ENCODE data around the gene SMAD7.

DNA sequence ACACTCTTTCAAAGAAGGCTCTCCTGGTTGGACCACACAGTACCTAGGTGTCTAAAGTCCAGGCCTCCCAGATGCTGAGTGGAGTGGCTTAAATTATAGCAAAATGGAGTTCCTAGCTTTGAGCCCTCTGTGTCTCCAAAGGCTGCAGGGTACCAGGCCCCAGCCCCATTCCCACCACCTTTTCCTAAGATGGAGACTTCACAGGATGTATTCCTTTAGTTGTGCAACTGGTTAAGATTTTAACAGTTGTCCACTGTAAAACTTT is 4.9 kb downstream of the SMAD7 start:
- TF ChIP-seq RARB (CRISPR knock-in tag; IDR thresholded peaks at IDR 0.05) (no peak), ARNTL (CRISPR knock-in tag; IDR thresholded peaks at IDR 0.05; ENCODE audit: borderline replicate concordance, low read depth) (no peak), ZNF70 (CRISPR knock-in tag; IDR thresholded peaks at IDR 0.05) (no peak), PPARA (CRISPR knock-in tag; IDR thresholded peaks at IDR 0.05; ENCODE audit: borderline replicate concordance) (no peak), BACH2 (CRISPR knock-in tag; IDR thresholded peaks at IDR 0.05; ENCODE audit: borderline replicate concordance) (no peak), ZFP30 (CRISPR knock-in tag; IDR thresholded peaks at IDR 0.05) (no peak), CSDC2 (CRISPR knock-in tag; IDR thresholded peaks at IDR 0.05) (no peak), SNAI2 (CRISPR knock-in tag; IDR thresholded peaks at IDR 0.05) (no peak), PATZ1 (CRISPR knock-in tag; IDR thresholded peaks at IDR 0.05; ENCODE audit: borderline replicate concordance) (no peak), ZFP3 (CRISPR knock-in tag; IDR thresholded peaks at IDR 0.05) (no peak)
- TF ChIP-seq, protein P1, sequence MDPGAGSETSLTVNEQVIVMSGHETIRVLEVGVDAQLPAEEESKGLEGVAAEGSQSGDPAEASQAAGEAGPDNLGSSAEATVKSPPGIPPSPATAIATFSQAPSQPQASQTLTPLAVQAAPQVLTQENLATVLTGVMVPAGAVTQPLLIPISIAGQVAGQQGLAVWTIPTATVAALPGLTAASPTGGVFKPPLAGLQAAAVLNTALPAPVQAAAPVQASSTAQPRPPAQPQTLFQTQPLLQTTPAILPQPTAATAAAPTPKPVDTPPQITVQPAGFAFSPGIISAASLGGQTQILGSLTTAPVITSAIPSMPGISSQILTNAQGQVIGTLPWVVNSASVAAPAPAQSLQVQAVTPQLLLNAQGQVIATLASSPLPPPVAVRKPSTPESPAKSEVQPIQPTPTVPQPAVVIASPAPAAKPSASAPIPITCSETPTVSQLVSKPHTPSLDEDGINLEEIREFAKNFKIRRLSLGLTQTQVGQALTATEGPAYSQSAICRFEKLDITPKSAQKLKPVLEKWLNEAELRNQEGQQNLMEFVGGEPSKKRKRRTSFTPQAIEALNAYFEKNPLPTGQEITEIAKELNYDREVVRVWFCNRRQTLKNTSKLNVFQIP (CRISPR knock-in tag; IDR thresholded peaks at IDR 0.05; ENCODE audit: borderline replicate concordance, low read depth): no peak
